SHP77 (cell line): ENCODE results near the gene MYO16.
A peak's percentile ranks its signal among the peaks of the same experiment; 100 is the strongest.
"Not testable (repeated sequence)": the region's sequence is repeated elsewhere in the genome, so short reads cannot be mapped to it uniquely, and the experiment has no call there.

Experiments
- DNase-seq, 2 experiments: peaks; one replicate each; lab custom pipeline; 2025; lab: John Stamatoyannopoulos, UW

The MYO16 gene

GRCh38 chr13:108895220-108895704 is 265.9 kb downstream of the MYO16 start:
- DNase-seq: peak; percentile 43 to 79

GRCh38 chr13:108897955-108898354 is 268.5 kb downstream of the MYO16 start:
- DNase-seq: peak; percentile 61 to 63

- DNase-seq: no peak
Measured at GRCh38 chr13:108902405-108903155, 273.2 kb downstream of the MYO16 start.

- no peak for DNase-seq
Measured at GRCh38 chr13:108903613-108904012, 274.2 kb downstream of the MYO16 start.

GRCh38 chr13:108911807-108912206 is 282.4 kb downstream of the MYO16 start:
- no peak for DNase-seq

- DNase-seq: not testable (repeated sequence)
Measured at GRCh38 chr13:108913731-108914130, 284.3 kb downstream of the MYO16 start.

- DNase-seq: peak; percentile 51 to 57
Measured at GRCh38 chr13:108915095-108915633, 285.8 kb downstream of the MYO16 start.

DNA sequence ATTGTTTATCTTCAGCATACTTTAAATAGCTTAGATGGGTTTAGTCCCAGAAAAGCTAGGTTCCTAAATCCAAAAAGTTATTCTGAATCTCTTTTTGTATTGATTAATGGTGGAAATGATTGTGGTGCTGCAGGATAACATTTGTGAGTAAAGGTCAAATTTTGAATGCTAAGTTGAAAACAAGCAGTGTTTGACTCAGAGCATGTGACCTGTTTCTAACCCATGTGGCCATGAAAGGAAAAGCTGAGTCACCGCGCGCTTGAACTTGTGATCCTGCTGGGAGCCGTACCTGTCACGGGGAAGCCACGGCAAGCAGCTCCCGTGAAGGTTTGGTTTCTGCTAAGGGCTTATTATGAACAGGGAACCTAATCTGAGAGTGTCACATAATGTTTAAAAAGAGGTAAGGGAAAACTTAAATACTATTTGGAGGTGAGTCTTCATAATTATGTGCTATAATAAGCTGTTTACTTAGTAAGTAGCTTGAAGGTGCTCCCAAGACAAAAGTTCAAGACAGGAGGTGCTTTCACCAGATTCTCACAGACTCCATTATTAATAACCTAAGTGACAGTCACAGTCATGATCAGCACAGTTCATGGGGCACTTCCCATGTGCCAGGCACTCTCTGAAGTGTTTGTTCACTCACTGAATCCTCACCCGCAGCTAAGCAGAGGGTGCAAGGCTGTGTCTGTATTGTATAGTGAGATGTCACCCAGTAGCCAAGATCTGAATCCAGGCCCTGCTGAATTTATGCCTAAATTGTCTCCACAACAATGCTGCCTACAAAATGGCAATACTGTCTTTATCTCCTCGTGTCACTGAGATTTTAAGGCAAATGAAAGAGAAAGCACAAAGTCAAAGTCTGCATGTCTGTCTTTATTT is 286.5 kb downstream of the MYO16 start:
- DNase-seq: peak; percentile 93 to 97

DNA sequence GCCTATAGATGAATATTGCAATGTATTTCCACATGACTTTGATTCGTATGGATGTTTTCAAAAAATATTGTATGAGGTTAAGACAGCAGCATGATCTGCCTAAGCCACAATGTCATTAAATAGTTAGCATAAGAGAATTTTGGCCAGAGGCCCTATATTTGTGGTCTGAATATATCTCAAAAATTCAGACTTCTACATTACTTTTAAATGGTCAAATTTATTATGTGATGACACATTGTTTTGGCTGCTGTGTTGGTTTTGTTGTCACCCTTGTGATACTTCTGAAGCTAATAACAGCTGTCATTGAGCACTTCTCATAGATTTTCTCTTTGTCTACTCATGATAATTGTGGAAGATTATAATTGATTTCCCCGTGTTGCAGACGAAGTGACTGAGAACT is 288.2 kb downstream of the MYO16 start:
- no peak for DNase-seq

- DNase-seq: peak in 1 of 2 experiments; percentile 20
Measured at GRCh38 chr13:108919036-108919907, 289.9 kb downstream of the MYO16 start.

DNA sequence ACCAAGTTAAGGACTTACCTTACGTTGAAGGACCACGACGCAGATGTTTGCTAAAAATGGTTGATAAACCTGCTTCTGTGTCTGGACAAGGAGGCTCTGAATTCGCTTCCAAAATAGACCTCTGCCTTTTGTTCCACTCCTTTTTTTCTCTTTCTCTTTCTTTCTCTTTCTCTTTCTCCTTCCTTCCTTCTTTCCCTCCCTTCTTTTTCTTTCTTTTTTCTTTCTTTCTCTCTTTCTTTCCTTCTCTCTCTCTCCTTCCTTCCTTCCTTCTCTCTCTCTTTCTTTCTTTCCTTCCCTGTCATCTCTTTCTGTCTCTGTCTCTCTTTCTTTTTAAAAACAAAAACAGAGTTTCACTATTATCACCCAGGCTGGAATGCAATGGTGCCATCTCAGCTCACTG is 290.7 kb downstream of the MYO16 start:
- no peak for DNase-seq

GRCh38 chr13:108921238-108921637 is 291.8 kb downstream of the MYO16 start:
- no peak for DNase-seq

DNA sequence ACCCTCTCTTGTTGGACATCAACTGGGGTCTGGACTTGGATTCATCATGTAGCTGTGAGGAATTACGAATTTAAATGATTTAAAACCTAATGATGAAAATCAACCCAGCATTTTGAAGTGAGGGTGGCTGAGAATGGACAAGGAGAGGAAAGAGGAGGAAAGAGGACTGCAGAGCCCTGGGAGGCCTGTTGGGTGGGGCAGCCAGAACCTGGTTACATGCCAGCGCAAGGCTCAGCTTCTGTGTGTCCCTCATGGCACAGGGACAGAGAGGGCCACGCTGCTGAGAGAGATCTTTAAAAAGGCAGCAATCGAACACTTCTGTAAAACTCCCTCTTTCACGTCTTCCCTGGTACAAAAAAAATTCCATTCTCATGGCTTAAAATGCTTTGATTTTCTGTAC is 292.7 kb downstream of the MYO16 start:
- DNase-seq: no peak

- no peak for DNase-seq
Measured at GRCh38 chr13:108923386-108924047, 294.1 kb downstream of the MYO16 start.

- no peak for DNase-seq
Measured at GRCh38 chr13:108924134-108924533, 294.7 kb downstream of the MYO16 start.

DNA sequence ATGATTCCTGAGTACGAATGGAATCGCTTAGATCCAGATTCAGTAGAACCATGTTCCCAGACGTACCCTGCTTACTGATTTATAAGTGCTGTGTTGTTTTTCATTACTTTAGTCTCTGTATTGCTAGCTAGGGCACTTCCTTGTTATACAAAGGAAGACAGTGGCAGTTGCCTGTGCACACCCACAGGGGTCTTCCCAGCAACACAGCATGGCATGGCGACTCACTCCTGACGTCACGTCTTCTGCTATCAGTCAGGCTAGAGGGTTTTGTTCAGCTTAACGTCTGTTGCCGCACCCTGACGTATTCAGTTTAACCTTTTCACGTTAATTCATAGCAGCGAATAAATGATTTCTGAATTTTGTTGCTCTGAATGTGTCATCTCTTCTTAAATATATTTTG is 295.1 kb downstream of the MYO16 start:
- no peak for DNase-seq

DNA sequence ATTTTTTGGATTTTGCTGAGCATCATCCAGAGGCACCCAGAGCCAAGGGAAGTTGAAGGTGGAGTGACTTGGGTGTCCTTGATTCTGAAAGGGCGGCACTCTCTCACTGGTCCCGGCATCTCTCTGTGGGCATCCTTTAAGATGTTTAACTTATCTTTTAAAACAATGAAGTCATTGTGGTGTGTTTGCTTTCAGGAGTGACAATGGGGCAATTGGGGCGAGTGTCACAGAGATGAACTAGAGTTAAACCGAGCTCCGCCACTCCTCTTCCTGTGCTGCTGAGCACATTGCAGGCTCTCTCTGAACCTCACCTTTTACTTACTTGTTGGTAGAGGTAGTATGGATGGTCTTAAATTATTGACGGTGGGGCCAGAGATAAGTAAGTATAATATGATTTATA is 295.7 kb downstream of the MYO16 start:
- DNase-seq: no peak

- DNase-seq: no peak
Measured at GRCh38 chr13:108926862-108927261, 297.5 kb downstream of the MYO16 start.

DNA sequence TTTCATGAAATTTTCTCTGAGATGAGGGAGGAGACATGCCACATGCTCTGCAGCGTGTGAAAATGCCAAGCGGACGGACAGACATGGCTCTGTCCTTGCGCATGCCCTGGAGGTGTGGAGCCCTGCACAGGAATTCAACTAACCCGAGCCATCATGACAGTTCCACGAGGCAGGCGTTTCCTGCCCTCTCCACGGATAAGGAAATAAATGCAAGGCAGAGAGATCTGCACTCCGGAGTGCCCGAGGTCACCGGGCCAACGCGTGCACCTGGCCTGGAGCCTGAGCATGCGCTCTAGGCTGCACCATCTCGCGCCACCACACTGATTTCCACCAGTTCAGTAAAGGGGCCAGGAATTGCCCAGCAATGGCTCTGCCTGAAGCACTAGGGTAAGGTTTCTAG is 298.2 kb downstream of the MYO16 start:
- DNase-seq: no peak

- peak in 1 of 2 experiments; percentile 63 for DNase-seq
Measured at GRCh38 chr13:108929532-108930206, 300.3 kb downstream of the MYO16 start.

GRCh38 chr13:108932196-108932595 is 302.8 kb downstream of the MYO16 start:
- no peak for DNase-seq
